Activated CD4-positive, alpha-beta T cell treated with anti-CD3 and anti-CD28 coated beads for 36 hours (primary cell): ENCODE data around the gene RPS18. TPM values are rescaled to one million over a fixed set of nuclear protein-coding genes. Genes with fewer than 3 reads are reported as not detected.
A peak's percentile ranks its signal among the peaks of the same experiment; 100 is the strongest.

ENCODE experiments used
- ATAC-seq: fragments of 200-7000 bp; cut with Tn5 transposase; one replicate; pipeline ENCODE4 v1.10.0; 2021; ENCODE audit warnings: mild to moderate bottlenecking, moderate library complexity
- CTCF ChIA-PET: fragments of 350-600 bp; sonication (Branson Sonifier 250); formaldehyde crosslinking; loops from one replicate; lab custom pipeline; 2021; ENCODE audit warnings: antibody characterized with exemption; lab: Charles Lee
- POLR2A ChIA-PET: fragments of 350-600 bp; sonication (Branson Sonifier 250); formaldehyde crosslinking; loops from one replicate; lab custom pipeline; 2021; ENCODE audit warnings: antibody characterized with exemption, inconsistent platforms; lab: Charles Lee
- DNase-seq: peaks from one replicate; pipeline ENCODE4 v3.0.0-alpha.2; 2020
- H3K27ac Mint-ChIP-seq: one replicate; pipeline ENCODE4 v1.8.0; 2021; ENCODE audit warnings: mixed read lengths
- H3K27me3 Mint-ChIP-seq: one replicate; pipeline ENCODE4 v1.8.0; 2021; ENCODE audit warnings: mixed read lengths
- H3K36me3 Mint-ChIP-seq: one replicate; pipeline ENCODE4 v1.8.0; 2021; ENCODE audit warnings: low read depth, mixed read lengths
- H3K4me1 Mint-ChIP-seq: one replicate; pipeline ENCODE4 v1.8.0; 2021; ENCODE audit warnings: mixed read lengths
- H3K4me3 Mint-ChIP-seq: one replicate; pipeline ENCODE4 v1.8.0; 2021; ENCODE audit warnings: mild to moderate bottlenecking, moderate library complexity, mixed read lengths
- H3K9me3 Mint-ChIP-seq: one replicate; pipeline ENCODE4 v1.8.0; 2021; ENCODE audit warnings: low read depth, mixed read lengths
- intact Hi-C, 2 experiments: fragments of 100-400 bp; cut with DNase I in 1 of 2; cut with micrococcal nuclease in 1 of 2; formaldehyde crosslinking; loops; one replicate each; pipeline versions ENCODE4 v1.14.2 to v1.15.1; 2022 to 2024; cut with DNase I, micrococcal nuclease
- microRNA-seq: library from miRNA; unstranded; fragments of <30 nt; microRNA quantifications from one replicate; pipeline ENCODE4 v1.2.0, GENCODE V29; 2021; ENCODE audit warnings: borderline replicate concordance
- total RNA-seq, 2 experiments: library from RNA; stranded (reverse); gene quantifications; one replicate each; pipeline ENCODE4 v1.2.3, GENCODE V29; 2021

Gene RPS18
- total RNA-seq, 2 experiments from 2014 or later, result 2,706 to 4,631 TPM

- DNase-seq (no peak), ATAC-seq (no peak)
- H3K27me3 Mint-ChIP-seq, result no peaks in the 10 kb centered on the region
- intact Hi-C loops, result loop anchor here (5.0 to 10.0 kb wide), 3 partner anchors 255 to 1143 kb away; partner anchors contain the start of genes AGPAT1 (in 1 of the 2), HMGA1 (in 1 of the 2) and RNF5 (in 1 of the 2)
- H3K4me3 Mint-ChIP-seq, result peak overlapping the region; percentile 80
- peaks cover 74% of the 10 kb centered on the region for H3K4me1 Mint-ChIP-seq
- peak overlapping the region; percentile 55 for H3K27ac Mint-ChIP-seq
- peaks cover 37% of the 10 kb centered on the region for H3K36me3 Mint-ChIP-seq
- ChIA-PET POLR2A (no interaction called here), CTCF (no interaction called here)
- no peaks in the 10 kb centered on the region for H3K9me3 Mint-ChIP-seq
Observed at GRCh38 chr6:33319939-33320314, 48.1 kb downstream of the RPS18 start.

- H3K27me3 Mint-ChIP-seq, result no peaks in the 10 kb centered on the region
- H3K4me3 Mint-ChIP-seq, result peak overlapping the region; percentile 99
Observed at GRCh38 chr6:33320315-33321181, 48.7 kb downstream of the RPS18 start.

GRCh38 chr6:33321227-33321626 lies 49.4 kb downstream of the RPS18 start:
- ChIA-PET CTCF (interaction anchor here (1.0 kb wide), 1 partner anchor 22 kb away, joined by 3 read pairs; no protein-coding TSS in a partner anchor), POLR2A (interaction anchor here (0.7 kb wide), 1 partner anchor 129 kb away, joined by 7 read pairs; no protein-coding TSS in a partner anchor)
- peak overlapping the region; percentile 99 for H3K4me3 Mint-ChIP-seq
- H3K9me3 Mint-ChIP-seq, result no peaks in the 10 kb centered on the region
- peaks cover 37% of the 10 kb centered on the region for H3K36me3 Mint-ChIP-seq
- DNase-seq (no peak), ATAC-seq (no peak)
- peak overlapping the region; percentile 99 for H3K27ac Mint-ChIP-seq
- H3K4me1 Mint-ChIP-seq, result peaks cover 62% of the 10 kb centered on the region
- H3K27me3 Mint-ChIP-seq, result no peaks in the 10 kb centered on the region
- intact Hi-C loops, result no loop called here

More at GRCh38 chr6:33320315-33321181, 48.7 kb downstream of the RPS18 start:
- Mint-ChIP-seq H3K27ac (peak overlapping the region; percentile 99), H3K36me3 (peaks cover 37% of the 10 kb centered on the region), H3K4me1 (peaks cover 68% of the 10 kb centered on the region), H3K9me3 (no peaks in the 10 kb centered on the region)
- POLR2A ChIA-PET, result interaction anchor here (0.7 kb wide), 1 partner anchor 129 kb away, joined by 7 read pairs; no protein-coding TSS in a partner anchor
- ATAC-seq, result no peak
- CTCF ChIA-PET, result interaction anchor here (0.6 to 1.0 kb wide), 2 partner anchors 21 to 72 kb away, joined by 3 read pairs; no protein-coding TSS in a partner anchor
- intact Hi-C loops, result no loop called here
- no peak for DNase-seq

- Mint-ChIP-seq H3K9me3 (no peaks in the 10 kb centered on the region), H3K36me3 (peaks cover 36% of the 10 kb centered on the region), H3K4me1 (peaks cover 46% of the 10 kb centered on the region), H3K4me3 (peak overlapping the region; percentile 99), H3K27ac (peak overlapping the region; percentile 99), H3K27me3 (no peaks in the 10 kb centered on the region)
- POLR2A ChIA-PET, result interaction anchor here (0.7 kb wide), 2 partner anchors 285 to 479 kb away, joined by 4 to 6 read pairs; partner anchors contain the start of gene PSMB8
- DNase-seq, result no peak
- no peak for ATAC-seq
- CTCF ChIA-PET, result interaction anchor here (0.7 to 1.1 kb wide), 3 partner anchors 13 to 131 kb away, joined by 3 read pairs; partner anchors contain the start of gene ZBTB9
- intact Hi-C loops, result loop anchor here (1.0 kb wide), 11 partner anchors 22 to 1128 kb away; partner anchors contain the start of genes KIFC1 (in 2 of the 2), PFDN6 (in 2 of the 2), VPS52 (in 2 of the 2) and WDR46 (in 2 of the 2)
Observed at GRCh38 chr6:33323623-33323948, 51.7 kb downstream of the RPS18 start.

GRCh38 chr6:33324125-33324524 lies 52.2 kb downstream of the RPS18 start:
- Mint-ChIP-seq H3K4me3 (peak overlapping the region; percentile 99), H3K27me3 (no peaks in the 10 kb centered on the region), H3K36me3 (peaks cover 30% of the 10 kb centered on the region), H3K27ac (peak overlapping the region; percentile 99), H3K4me1 (peaks cover 40% of the 10 kb centered on the region), H3K9me3 (no peaks in the 10 kb centered on the region)
- CTCF ChIA-PET, result interaction anchor here (0.6 to 1.1 kb wide), 3 partner anchors 44 to 130 kb away, joined by 3 read pairs; partner anchors contain the start of gene ZBTB9
- POLR2A ChIA-PET, result interaction anchor here (0.6 to 0.7 kb wide), 2 partner anchors 83 to 284 kb away, joined by 4 to 6 read pairs; no protein-coding TSS in a partner anchor
- ATAC-seq, result no peak
- intact Hi-C loops, result no loop called here
- no peak for DNase-seq

Small RNA genes lying within 50 kb of the gene (microRNA-seq; reads per million reads assigned to microRNA genes)
- not detected for gene MIR6834
- gene MIR6873, result not detected

Other genes with a start within 250 kb of the RPS18 start
- 10 to 100 TPM; 11.5 to 13.3 TPM for gene HLA-DPA1, start 198.4 kb upstream of the RPS18 start, total RNA-seq
- gene HLA-DPB1, start 196.1 kb upstream of the RPS18 start, total RNA-seq, result 1 to 10 TPM; 5.2 to 5.4 TPM
- gene COL11A2, start 79.6 kb upstream of the RPS18 start, total RNA-seq, result 1 to 10 TPM; 1.9 to 2.0 TPM
- 10 to 100 TPM; 41.0 to 45.4 TPM for gene RXRB, start 71.4 kb upstream of the RPS18 start, total RNA-seq
- 10 to 100 TPM; 33.0 to 41.8 TPM for gene SLC39A7, start 71.2 kb upstream of the RPS18 start, total RNA-seq
- 10 to 100 TPM; 23.4 to 33.2 TPM for gene HSD17B8, start 67.4 kb upstream of the RPS18 start, total RNA-seq
- 10 to 100 TPM; 28.3 to 39.3 TPM for gene RING1, start 63.6 kb upstream of the RPS18 start, total RNA-seq
- gene VPS52, start 199 bp upstream of the RPS18 start, total RNA-seq, result 10 to 100 TPM; 35.6 to 45.2 TPM
- 1 to 10 TPM; 2.8 to 3.5 TPM for gene B3GALT4, start 5.0 kb downstream of the RPS18 start, total RNA-seq
- gene WDR46, start 17.2 kb downstream of the RPS18 start, total RNA-seq, result 10 to 100 TPM; 63.5 to 69.4 TPM
- gene PFDN6, start 17.5 kb downstream of the RPS18 start, total RNA-seq, result 10 to 100 TPM; 65.4 to 96.9 TPM
- gene RGL2, start 26.9 kb downstream of the RPS18 start, total RNA-seq, result 10 to 100 TPM; 19.9 to 21.5 TPM
- 100 to 1,000 TPM; 164 to 190 TPM for gene TAPBP, start 42.0 kb downstream of the RPS18 start, total RNA-seq
- gene ZBTB22, start 45.7 kb downstream of the RPS18 start, total RNA-seq, result 1 to 10 TPM; 9.0 to 9.9 TPM
- 10 to 100 TPM; 66.2 to 75.5 TPM for gene DAXX, start 50.9 kb downstream of the RPS18 start, total RNA-seq
- gene KIFC1, start 119.7 kb downstream of the RPS18 start, total RNA-seq, result 10 to 100 TPM; 86.0 to 89.3 TPM
- gene PHF1, start 138.9 kb downstream of the RPS18 start, total RNA-seq, result 10 to 100 TPM; 24.9 to 28.2 TPM
- 100 to 1,000 TPM; 154 to 188 TPM for gene CUTA, start 146.0 kb downstream of the RPS18 start, total RNA-seq
- gene SYNGAP1, start 148.0 kb downstream of the RPS18 start, total RNA-seq, result 10 to 100 TPM; 43.6 to 45.6 TPM
- gene ZBTB9, start 182.5 kb downstream of the RPS18 start, total RNA-seq, result 1 to 10 TPM; 9.3 to 9.5 TPM